SK-N-SH treated with all-trans-retinoic acid at 6 μM for 48 hours (cell line): Measurements from ENCODE around the gene PIM2.

Experiments used
- ARNTL ChIP-seq: fragments of 450-650 bp; formaldehyde crosslinking; IDR thresholded peaks from 2 replicates; pipeline ENCODE4 v1.5.0; 2020; ENCODE audit warnings: low read depth, mild to moderate bottlenecking, moderate library complexity, borderline replicate concordance
- CSRNP3 ChIP-seq: fragments of 250-450 bp; sonication (Bioruptor Pico); IDR thresholded peaks from 2 replicates; pipeline ENCODE4 v1.5.1; 2021; ENCODE audit warnings: mild to moderate bottlenecking, moderate library complexity
- GLIS3 ChIP-seq: fragments of 250-450 bp; sonication (Bioruptor Pico); IDR thresholded peaks from 2 replicates; pipeline ENCODE4 v1.5.0; 2020; ENCODE audit warnings: mild to moderate bottlenecking, moderate library complexity
- OSR1 ChIP-seq: fragments of 250-450 bp; sonication (Bioruptor Pico); IDR thresholded peaks from 2 replicates; pipeline ENCODE4 v1.8.0; 2022; ENCODE audit warnings: moderate library complexity, mild to moderate bottlenecking, inconsistent platforms
- PPARA ChIP-seq: fragments of 250-450 bp; sonication (Bioruptor Pico); IDR thresholded peaks from 2 replicates; pipeline ENCODE4 v1.5.0; 2020; ENCODE audit warnings: mild to moderate bottlenecking, borderline replicate concordance
- SNAI2 ChIP-seq: fragments of 250-450 bp; sonication (Bioruptor Pico); IDR thresholded peaks from 2 replicates; pipeline ENCODE4 v1.5.0; 2020; ENCODE audit warnings: mild to moderate bottlenecking, moderate library complexity
- ZFP3 ChIP-seq: fragments of 250-450 bp; sonication (Bioruptor Pico); IDR thresholded peaks from 2 replicates; pipeline ENCODE4 v1.5.0; 2020; ENCODE audit warnings: mild to moderate bottlenecking, moderate library complexity
- ZFP30 ChIP-seq: fragments of 450-650 bp; formaldehyde crosslinking; IDR thresholded peaks from 2 replicates; pipeline ENCODE4 v1.5.0; 2022; ENCODE audit warnings: mild to moderate bottlenecking, moderate library complexity
- ZNF70 ChIP-seq: fragments of 450-650 bp; formaldehyde crosslinking; IDR thresholded peaks from 2 replicates; pipeline ENCODE4 v1.5.0; 2020; ENCODE audit warnings: mild to moderate bottlenecking, moderate library complexity
- ZNF8 ChIP-seq: fragments of 450-650 bp; formaldehyde crosslinking; IDR thresholded peaks from 2 replicates; pipeline ENCODE4 v1.5.0; 2020; ENCODE audit warnings: mild to moderate bottlenecking, moderate library complexity
- TF ChIP-seq, protein P1 (sequence below): fragments of 250-450 bp; sonication (Bioruptor Pico); IDR thresholded peaks from 2 replicates; pipeline ENCODE4 v1.8.0; 2020; ENCODE audit warnings: mild to moderate bottlenecking, moderate library complexity, borderline replicate concordance
- TF ChIP-seq, protein P2 (sequence below): fragments of 250-450 bp; sonication (Bioruptor Pico); IDR thresholded peaks from 2 replicates; pipeline ENCODE4 v1.5.1; 2020; ENCODE audit warnings: low read depth, mild to moderate bottlenecking, moderate library complexity

- no peak for TF ChIP-seq GLIS3
- no peak for TF ChIP-seq ARNTL
- no peak for TF ChIP-seq ZFP3 (CRISPR knock-in tag)
- TF ChIP-seq ZNF8 = no peak
- no peak for TF ChIP-seq PPARA (CRISPR knock-in tag)
- TF ChIP-seq OSR1 (CRISPR knock-in tag) = no peak
- TF ChIP-seq CSRNP3 (CRISPR knock-in tag) = no peak
- TF ChIP-seq, protein P1, sequence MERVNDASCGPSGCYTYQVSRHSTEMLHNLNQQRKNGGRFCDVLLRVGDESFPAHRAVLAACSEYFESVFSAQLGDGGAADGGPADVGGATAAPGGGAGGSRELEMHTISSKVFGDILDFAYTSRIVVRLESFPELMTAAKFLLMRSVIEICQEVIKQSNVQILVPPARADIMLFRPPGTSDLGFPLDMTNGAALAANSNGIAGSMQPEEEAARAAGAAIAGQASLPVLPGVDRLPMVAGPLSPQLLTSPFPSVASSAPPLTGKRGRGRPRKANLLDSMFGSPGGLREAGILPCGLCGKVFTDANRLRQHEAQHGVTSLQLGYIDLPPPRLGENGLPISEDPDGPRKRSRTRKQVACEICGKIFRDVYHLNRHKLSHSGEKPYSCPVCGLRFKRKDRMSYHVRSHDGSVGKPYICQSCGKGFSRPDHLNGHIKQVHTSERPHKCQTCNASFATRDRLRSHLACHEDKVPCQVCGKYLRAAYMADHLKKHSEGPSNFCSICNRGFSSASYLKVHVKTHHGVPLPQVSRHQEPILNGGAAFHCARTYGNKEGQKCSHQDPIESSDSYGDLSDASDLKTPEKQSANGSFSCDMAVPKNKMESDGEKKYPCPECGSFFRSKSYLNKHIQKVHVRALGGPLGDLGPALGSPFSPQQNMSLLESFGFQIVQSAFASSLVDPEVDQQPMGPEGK (CRISPR knock-in tag) = no peak
- no peak for TF ChIP-seq ZNF70 (CRISPR knock-in tag)
- TF ChIP-seq, protein P2, sequence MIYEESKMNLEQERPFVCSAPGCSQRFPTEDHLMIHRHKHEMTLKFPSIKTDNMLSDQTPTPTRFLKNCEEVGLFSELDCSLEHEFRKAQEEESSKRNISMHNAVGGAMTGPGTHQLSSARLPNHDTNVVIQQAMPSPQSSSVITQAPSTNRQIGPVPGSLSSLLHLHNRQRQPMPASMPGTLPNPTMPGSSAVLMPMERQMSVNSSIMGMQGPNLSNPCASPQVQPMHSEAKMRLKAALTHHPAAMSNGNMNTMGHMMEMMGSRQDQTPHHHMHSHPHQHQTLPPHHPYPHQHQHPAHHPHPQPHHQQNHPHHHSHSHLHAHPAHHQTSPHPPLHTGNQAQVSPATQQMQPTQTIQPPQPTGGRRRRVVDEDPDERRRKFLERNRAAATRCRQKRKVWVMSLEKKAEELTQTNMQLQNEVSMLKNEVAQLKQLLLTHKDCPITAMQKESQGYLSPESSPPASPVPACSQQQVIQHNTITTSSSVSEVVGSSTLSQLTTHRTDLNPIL (CRISPR knock-in tag) = no peak
- TF ChIP-seq SNAI2 = no peak
- no peak for TF ChIP-seq ZFP30 (CRISPR knock-in tag)
Observed at GRCh38 chrX:48957477-48957826, 38.6 kb upstream of the PIM2 start, which contains the start of gene OTUD5.
